Colon (tissue), 2 donors: Measurements from ENCODE around the gene KRTAP10-8.
"Not testable (repeated sequence)": the region's sequence is repeated elsewhere in the genome, so short reads cannot be mapped to it uniquely, and the experiment has no call there.

Experiments used
- FAIRE-seq: peaks from 2 replicates; lab custom pipeline; 2012; peaks lifted over from hg19 to GRCh38; lab: Jason Lieb, UNC
- donor health status: control.
- donor health status: control.

The KRTAP10-8 gene

DNA sequence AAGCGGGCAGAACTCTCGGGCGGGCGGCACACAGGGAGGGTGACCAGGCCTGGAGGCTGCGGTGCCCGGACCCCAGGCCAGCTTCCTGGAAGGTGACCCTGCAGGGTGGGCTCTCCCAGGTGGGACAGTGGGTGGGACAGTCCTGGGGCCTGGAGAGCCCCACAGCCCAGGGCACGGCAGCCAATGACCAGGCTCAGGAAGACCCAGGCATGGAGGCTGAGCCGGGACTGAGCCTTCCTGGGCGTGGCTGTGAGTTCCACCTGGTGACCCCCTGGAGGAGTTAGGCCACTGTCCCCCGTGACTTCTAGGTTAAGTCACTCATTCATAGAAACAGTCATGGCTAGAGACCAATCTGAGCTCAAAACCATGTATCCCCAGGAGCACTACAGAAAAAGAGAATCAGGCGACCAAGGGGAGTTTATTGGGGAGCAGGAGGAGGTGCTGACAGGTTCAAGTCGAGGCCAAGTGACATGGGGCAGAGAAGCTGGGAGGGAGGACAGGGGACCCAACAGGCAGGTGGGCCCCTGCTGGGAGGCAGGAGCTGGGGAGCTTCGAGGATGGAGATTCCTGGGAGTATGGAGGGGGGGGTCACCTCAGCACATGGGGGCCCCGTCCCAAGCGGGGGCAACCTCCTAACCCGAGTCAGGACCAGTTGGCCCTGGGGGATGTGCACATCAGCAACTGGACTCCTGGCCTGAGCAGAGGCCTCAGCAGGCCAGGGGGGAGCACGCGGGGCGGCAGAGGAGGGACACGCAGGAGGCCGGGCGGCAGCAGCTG, 32.6 kb upstream of the KRTAP10-8 start:
- FAIRE-seq: no peak

DNA sequence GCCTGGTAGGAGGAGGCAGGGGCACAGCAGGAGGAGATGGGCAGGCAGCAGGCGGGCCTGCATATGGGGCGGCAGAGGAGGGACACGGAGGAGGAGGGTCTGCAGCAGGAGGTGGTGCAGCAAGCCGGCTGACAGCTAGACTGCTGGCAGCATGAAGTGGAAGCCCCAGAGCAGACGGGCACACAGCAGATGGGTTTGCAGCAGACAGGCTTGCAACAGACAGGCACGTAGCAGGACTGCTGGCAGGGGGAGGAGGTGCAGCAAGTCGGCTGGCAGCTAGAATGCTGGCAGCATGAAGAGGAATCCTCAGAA, 32.1 kb upstream of the KRTAP10-8 start:
- no peak for FAIRE-seq

GRCh38 chr21:44580231-44580821, 31.6 kb upstream of the KRTAP10-8 start, which contains the start of gene KRTAP10-5:
Gene KRTAP10-5 (minus strand): TSS chr21:44580604. CDS start chr21:44580578, 26 bp downstream.
- FAIRE-seq: not testable (repeated sequence)

DNA sequence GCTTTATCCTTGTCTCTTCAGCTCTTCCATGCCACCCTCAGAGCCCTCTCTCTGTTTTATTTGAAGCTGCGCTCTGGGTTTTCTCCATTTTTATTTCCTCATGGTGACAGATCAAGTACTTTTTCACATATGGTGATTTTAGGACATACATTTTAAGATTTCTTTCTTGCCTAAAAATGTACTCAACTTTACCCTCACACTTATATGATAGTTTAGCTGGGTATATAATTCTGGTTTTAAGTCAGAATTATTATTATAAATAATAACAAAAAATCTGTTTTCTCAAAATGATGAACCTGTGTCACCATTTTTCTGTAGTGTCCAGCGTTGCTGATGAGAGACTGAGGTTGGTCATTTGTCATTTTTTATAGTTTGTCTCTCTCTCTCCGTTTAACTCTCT, 30.7 kb upstream of the KRTAP10-8 start:
- FAIRE-seq: no peak

GRCh38 chr21:44582055-44582454, 29.8 kb upstream of the KRTAP10-8 start:
- no peak for FAIRE-seq

- FAIRE-seq: no peak
Measured at GRCh38 chr21:44583089-44583799, 28.6 kb upstream of the KRTAP10-8 start.

- FAIRE-seq: no peak
Measured at GRCh38 chr21:44583800-44584147, 28.1 kb upstream of the KRTAP10-8 start.

DNA sequence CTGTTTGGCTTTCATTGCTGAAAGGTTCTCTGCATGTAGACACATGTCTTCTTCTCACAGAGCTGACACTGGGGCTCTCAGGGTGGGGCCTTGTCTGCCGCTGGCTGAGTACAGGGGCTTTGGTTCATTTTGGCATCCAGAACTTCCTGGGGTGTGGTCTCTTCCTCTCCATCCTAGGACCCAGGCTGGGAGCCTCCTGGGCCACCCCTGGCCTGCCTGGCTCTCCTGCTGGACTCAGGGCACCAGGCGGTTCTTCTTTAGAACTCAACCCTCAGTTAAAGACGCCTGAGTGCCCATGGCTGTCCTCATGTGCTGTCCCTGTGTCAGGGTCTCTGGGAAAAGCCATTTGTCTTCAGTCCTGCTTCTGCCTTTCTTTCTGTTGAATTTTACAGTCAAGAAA, 26.0 kb upstream of the KRTAP10-8 start:
- no peak for FAIRE-seq

GRCh38 chr21:44589094-44589493, 22.8 kb upstream of the KRTAP10-8 start:
- FAIRE-seq: no peak

DNA sequence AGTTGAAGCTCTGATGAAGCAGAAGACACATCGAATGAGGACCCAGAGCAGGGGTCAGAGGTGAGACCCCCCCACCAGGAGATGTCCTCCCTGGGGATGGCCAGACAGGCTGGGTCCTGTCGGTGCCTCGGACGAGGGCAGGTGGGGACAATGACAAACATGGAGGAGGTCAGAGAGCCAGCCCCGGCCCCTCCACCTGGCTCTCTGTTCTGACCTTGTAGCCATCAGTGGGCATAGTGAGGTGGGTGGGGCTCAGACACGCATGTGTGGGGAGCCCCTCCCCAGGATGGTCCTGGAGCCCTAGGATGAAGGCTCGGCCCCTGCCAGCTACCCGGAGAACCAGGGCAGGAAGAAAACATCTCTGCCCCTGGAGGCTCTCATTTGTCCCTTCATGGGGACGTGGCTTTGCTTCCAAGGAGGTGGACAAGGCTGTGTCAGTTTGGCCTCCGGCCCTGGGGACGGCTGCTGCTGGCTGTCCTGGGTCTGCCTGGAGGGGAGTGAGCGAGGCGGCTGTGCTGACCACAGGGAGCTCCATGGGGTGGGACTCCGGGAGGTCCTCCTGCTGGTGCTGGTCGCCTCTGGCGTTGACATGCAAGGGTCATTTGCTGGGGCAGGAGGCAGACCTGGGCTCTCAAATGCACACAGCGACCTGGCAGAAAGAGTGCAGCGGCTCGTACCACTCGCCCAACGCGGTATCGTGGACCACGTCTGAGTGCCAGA, 22.1 kb upstream of the KRTAP10-8 start:
- no peak for FAIRE-seq

- FAIRE-seq: no peak
Measured at GRCh38 chr21:44590311-44590721, 21.6 kb upstream of the KRTAP10-8 start.

DNA sequence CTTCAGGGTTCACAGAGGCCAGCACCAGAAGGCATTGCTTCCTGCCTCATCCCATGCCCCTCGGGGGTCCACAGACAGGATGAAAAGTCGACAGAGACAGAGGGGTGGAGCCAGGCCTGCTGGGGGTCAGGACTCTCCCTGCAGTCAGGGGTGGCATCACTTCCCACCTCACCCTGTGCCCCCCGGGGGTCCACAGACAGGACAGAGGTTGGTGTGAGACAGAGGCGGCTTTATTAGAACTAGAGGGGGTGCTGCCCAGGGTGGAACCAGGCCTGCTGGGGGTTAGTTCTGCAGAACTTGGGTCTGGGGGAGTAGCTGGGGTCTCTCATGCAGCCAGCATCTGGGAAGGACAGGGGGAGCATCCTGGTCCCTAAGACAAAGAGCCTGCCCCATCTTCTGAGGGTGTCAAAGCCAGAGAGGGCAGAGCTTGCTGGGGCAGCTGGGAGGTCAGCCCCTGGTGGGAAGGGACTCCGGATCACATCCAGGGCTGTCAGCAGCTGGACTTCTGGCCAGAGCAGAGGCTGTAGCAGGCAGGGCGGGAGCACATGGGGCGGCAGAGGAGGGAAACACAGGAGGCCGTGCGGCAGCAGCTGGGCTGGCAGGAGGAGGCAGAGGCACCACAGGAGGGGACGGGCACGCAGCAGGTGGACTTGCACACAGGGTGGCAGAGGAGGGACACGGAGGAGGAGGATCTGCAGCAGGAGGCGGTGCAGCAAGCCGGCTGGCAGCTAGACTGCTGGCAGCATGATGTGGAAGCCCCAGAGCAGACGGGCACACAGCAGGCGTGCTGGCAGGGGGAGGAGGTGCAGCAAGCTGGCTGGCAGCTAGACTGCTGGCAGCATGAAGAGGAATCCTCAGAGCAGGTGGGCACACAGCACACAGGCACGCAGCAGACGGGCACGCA, 20.7 kb upstream of the KRTAP10-8 start:
- FAIRE-seq: not testable (repeated sequence)

DNA sequence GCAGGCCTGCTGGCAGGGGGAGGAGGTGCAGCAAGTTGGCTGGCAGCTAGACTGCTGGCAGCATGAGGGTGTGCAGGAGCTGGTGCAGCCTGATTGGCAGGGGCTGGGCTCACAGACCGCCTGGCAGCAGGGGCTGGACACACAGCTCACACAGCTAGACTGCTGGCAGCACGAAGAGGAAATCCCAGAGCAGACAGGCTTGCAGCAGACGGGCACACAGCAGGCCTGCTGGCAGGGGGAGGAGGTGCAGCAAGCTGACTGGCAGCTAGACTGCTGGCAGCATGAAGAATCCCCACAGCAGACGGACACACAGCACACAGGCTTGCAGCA, 20.1 kb upstream of the KRTAP10-8 start:
- FAIRE-seq: not testable (repeated sequence)

DNA sequence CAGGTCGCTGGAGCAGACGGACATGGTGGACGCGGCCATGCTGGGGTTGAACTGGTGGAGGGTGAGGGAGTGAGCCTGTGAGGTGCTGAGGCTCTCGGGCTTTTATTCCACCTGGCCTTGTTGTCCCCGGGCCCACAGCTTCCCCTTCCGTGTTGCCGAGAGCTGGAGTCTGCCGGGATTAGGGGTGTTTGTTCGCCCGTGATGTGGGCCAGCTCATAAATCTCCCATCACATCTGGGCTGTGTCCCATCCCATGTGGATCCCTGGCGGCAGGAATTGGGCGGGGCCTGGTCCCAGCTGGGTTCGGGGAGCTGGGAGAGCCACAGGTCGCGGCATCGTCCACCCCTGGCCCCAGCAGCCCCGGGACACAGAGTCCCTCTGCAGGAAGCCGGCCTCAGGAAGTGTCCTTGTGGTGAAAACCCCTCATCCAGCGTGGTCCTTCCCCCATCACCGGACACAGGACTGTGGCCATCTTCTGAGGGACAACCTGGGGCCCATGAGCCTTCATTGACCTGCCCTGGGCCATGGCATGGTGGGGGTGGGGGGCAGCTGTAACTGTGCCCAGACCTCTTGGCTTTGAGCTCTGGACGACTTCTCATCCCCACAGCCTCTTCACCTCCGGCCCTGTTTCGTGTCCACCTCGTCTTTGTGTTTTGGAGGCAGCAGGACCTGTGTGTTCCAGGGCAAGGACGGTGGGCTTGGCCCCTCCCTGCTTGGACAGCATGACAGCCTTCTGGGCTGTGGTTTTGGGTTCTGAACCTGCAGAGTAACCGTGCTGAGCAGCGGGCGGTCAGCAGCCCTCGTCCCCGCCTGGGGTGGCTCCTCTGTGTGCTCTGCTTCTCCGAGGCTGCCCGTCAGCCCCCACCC, 19.2 kb upstream of the KRTAP10-8 start, which contains the start of gene KRTAP10-6:
Gene KRTAP10-6 (minus strand): TSS at position 60 of the 866 bp plus-strand sequence. CDS start 21 bp downstream, at position 39.
- no peak for FAIRE-seq

DNA sequence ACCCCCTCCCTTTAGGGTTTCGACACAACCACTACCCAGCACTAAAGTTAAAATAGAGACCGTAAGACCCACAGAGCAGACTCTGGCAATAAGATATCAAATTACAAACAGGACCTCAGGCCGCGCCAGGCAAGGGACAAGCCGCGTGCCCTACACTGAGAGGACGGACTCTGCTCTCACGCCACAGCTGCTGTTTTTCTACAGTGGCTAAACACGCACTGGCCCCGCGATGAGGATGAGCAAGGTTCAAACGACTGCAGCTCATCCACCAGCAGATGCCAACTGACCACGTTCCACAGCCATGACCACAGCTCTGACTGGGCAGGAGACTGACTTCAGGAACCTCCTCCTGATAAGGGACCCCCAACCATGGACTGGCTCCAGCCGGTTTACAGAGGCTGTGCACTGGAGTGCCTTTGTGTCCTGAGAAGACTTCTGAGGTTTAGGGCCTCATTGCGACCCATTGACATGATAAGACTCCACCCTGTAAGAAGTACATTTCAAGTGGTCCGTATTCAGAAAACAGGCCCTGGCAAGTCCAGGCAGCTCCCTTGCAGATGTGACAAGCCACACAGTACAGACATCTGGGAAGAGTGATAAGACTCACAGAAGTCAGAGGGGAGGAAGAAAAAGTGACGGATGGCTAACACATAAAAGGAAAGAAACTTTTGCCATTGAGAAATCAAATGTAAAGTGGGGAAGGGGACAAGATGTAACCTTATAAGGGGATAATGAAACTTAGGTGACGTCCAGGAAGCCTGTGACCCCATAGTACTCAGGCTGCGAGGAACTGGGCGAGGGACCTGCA, 18.1 kb upstream of the KRTAP10-8 start:
- no peak for FAIRE-seq

DNA sequence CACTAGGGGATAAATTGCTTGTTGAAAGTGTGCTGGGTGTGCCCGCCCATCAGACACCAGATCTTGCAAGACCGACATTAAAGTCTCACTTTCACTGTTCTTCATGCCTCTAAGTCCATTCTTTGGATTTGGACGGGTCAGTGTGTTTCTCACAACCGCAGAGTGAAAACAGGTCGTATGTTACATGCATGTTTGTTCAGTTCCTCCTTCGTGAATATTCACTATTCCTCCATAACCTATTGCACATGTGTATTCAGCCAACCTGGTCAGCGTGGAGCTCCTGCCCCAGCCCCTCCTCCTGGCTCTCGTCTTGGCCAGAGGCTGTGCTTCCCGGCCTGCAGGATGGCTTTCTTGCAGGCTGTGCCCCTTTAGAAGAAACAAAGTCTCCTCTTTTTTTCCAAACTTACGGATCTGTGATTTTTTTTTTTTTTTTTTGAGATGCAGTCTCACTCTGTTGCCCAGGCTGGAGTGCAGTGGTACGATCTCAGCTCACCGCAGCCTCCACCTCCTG, 17.4 kb upstream of the KRTAP10-8 start:
- FAIRE-seq: no peak

- FAIRE-seq: no peak
Measured at GRCh38 chr21:44595524-44595923, 16.4 kb upstream of the KRTAP10-8 start.

GRCh38 chr21:44596068-44596725, 15.7 kb upstream of the KRTAP10-8 start:
- FAIRE-seq: no peak

DNA sequence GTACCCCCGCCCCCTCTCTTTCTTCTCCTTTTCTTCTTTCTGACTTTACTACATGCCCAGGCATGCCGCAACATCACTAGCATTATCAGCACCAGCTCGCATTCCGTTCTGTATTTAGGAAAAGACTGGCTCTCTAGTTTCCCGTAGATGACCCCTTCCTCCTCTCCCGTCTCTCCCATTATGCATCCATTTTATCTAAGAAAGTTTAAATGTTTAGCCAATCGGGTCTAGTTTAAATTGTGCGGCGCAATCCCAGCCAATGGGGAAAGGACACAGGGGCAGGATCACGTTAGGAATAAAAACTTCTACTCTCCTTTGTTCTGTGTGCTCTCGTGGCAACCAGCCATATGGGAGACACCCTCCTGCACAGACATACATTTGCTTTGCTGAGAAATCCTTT, 13.8 kb upstream of the KRTAP10-8 start:
- no peak for FAIRE-seq
